ENCODE measurements around the gene QSOX2.

The QSOX2 gene

DNA sequence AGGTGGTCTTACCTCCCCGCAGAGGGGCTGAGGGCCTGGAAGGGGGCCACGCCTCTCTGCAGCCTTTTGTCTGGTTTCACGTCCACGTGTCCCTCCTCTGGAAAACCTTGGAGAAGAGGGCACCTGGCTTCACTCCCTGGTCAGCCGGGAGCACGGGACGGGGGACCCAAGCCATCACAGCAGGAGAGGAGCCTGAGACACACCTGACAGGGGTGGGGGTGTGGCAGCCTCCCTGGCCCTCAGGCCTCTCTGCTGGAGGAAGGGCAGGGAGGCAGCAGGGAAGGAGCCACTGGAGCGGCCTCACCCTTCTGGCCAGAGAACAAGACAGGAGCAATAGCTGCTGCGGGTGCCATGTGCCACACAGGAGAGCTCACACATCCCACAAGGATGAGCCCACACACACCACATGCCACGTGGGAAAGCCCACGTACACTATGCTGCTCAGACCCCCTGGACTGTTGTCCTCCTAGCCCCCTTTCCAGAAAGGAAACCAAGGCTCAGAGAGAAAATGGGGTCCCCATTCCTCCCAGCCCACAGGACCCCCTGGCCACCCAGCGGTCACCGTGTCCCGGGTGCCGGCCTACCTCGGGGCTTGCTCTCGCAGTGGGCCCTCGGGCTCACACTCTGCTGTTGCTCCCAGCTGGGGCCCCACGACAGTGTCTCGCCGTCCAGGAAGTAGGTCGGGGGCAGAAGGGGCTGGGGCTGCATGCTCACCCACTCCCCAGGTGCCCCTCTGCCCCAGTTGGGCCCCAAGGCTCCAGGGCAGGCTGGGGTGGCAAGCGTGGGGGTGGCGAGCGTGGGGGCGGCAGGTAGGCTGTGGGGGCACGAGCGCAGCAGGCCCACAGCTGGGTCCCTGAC, 40.1 kb upstream of the QSOX2 start:
- no peak for DNase-seq (ENCODE audit: low spot score)
- Mint-ChIP-seq H3K9me3 (no peaks in the 10 kb centered on the region), H3K36me3 (ENCODE audit: low read depth) (no peaks in the 10 kb centered on the region), H3K27me3 (ENCODE audit: low read depth) (no peaks in the 10 kb centered on the region), H3K4me3 (no peak overlapping the region), H3K27ac (no peak overlapping the region), H3K4me1 (ENCODE audit: low read depth) (peaks cover 2% of the 10 kb centered on the region)

DNA sequence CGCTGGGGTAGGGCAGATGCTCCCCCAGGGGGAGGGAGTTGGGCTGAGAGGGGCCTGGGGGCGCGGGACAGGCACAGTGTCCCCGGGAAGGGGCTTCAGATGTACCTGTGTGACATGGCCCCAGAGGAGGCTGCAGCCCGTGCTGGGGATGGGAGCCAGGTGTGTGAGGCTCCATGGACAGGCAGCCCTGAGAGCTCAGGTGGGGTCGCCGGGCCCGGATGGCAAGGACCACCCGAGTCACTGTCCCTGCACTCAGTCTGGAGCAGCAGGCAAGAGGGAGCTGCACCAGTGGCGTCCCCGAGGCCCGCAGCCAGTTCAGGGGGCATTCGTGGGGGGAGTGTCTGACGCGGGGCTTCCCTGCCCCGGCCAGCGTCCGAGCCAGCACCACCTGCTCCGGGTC, 39.3 kb upstream of the QSOX2 start:
- Mint-ChIP-seq H3K36me3 (ENCODE audit: low read depth) (no peaks in the 10 kb centered on the region), H3K27ac (no peak overlapping the region), H3K4me3 (no peak overlapping the region), H3K27me3 (ENCODE audit: low read depth) (no peaks in the 10 kb centered on the region), H3K4me1 (ENCODE audit: low read depth) (peaks cover 2% of the 10 kb centered on the region), H3K9me3 (no peaks in the 10 kb centered on the region)
- no peak for DNase-seq (ENCODE audit: low spot score)

DNA sequence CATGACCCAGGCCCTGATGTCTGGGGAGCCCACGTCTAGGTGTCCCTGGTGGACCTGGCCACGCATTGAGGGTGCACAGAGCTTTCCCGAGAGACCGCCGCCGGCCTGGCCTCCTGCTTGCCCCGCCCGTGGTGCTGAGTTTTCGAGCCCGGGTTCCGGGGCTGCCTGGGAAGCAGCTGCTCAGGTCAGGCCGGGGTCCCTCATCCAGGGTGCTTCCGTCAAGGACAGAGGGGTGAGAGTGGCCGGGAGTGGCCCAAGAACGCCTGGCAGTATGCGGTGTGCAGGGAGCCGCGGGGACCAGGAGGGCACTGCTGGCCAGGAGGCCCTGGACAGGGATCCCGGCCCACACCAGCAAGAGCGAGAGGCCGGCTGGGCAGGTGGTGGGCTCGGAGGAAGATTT, 38.7 kb upstream of the QSOX2 start:
- H3K4me3 Mint-ChIP-seq = no peak overlapping the region
- no peaks in the 10 kb centered on the region for H3K9me3 Mint-ChIP-seq
- H3K27me3 Mint-ChIP-seq (ENCODE audit: low read depth) = no peaks in the 10 kb centered on the region
- H3K36me3 Mint-ChIP-seq (ENCODE audit: low read depth) = no peaks in the 10 kb centered on the region
- no peak overlapping the region for H3K27ac Mint-ChIP-seq
- no peak for DNase-seq (ENCODE audit: low spot score)
- peaks cover 2% of the 10 kb centered on the region for H3K4me1 Mint-ChIP-seq (ENCODE audit: low read depth)

DNA sequence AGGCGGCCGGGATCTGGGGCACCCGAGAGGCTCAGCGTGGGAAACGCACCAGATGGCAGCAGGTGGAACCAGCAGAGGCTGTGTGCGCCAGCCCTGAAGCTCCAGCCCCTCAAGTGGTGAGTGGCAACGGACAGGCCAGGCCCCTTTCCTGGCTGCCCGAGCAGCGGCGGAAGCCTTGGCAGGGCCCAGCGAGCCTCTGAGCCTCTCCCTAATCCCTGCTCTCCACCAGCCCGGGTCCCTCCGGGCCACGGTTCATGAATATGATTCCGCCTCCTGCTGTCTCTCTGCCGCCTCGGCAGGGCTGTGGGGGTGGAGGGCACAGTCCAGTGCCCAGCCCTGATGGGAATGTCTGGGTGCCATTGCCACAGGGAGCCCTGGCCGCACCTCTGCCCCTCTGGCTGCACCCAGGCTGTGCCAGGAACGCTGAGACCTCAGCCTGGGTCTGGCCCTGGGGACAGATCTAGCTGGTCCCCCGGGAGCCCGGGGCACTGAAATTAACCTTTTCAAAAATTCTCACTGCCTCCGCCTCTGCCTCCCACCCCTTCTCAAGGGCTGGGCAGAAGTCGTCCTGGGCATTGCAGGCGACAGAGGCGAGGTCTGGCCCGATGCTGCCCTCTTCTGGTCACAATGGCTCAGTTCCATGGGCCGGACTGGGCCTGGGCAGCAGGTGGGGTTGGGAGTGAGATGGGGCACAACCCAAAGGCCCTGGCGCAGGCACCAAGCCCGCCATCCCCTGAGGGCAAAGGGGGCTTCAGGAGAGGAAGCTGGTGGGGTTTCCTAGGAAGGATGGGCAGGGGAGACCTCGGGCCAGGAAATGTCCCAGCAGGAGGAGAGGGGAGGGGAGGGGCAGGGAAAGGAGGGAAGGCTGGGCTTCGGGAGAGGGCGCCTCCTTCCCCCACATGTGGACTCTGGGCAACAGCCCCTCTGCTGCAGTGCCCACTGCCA, 38.0 kb upstream of the QSOX2 start:
- H3K4me1 Mint-ChIP-seq (ENCODE audit: low read depth) = peaks cover 2% of the 10 kb centered on the region
- H3K4me3 Mint-ChIP-seq = no peak overlapping the region
- DNase-seq (ENCODE audit: low spot score) = peak; percentile 61
- H3K27me3 Mint-ChIP-seq (ENCODE audit: low read depth) = no peaks in the 10 kb centered on the region
- no peak overlapping the region for H3K27ac Mint-ChIP-seq
- no peaks in the 10 kb centered on the region for H3K36me3 Mint-ChIP-seq (ENCODE audit: low read depth)
- no peaks in the 10 kb centered on the region for H3K9me3 Mint-ChIP-seq

DNA sequence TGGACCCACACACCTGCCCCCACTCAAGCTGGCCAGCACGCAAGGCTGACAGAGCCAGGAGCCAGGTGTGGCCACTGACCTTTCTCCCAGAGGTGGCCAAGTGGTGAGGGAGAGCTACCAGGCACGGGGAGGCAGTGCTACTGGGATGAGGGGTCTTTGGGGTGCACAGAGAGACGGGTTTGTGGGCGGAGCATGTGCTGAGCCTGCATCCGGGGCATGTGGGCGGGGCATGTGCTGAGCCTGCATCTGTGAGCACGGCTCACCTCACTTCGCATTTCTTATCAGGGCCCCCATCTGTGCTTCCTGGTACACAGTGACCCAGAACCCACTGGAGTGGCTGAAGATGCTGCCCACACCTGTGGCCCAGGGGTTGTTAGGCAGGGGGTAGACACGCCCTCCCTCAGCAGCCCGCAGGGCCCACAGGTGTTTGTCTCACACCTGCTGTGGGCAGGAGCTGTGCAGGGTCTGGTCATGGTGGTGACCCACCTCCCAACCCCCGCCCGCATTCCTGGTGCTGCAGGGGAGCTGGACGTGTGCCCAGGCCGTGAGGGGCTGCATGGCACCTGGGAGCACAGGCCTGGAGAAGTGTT, 36.8 kb upstream of the QSOX2 start:
- DNase-seq (ENCODE audit: low spot score) = no peak
- peaks cover 2% of the 10 kb centered on the region for H3K4me1 Mint-ChIP-seq (ENCODE audit: low read depth)
- no peaks in the 10 kb centered on the region for H3K27me3 Mint-ChIP-seq (ENCODE audit: low read depth)
- no peaks in the 10 kb centered on the region for H3K36me3 Mint-ChIP-seq (ENCODE audit: low read depth)
- no peak overlapping the region for H3K27ac Mint-ChIP-seq
- no peaks in the 10 kb centered on the region for H3K9me3 Mint-ChIP-seq
- H3K4me3 Mint-ChIP-seq = no peak overlapping the region

DNA sequence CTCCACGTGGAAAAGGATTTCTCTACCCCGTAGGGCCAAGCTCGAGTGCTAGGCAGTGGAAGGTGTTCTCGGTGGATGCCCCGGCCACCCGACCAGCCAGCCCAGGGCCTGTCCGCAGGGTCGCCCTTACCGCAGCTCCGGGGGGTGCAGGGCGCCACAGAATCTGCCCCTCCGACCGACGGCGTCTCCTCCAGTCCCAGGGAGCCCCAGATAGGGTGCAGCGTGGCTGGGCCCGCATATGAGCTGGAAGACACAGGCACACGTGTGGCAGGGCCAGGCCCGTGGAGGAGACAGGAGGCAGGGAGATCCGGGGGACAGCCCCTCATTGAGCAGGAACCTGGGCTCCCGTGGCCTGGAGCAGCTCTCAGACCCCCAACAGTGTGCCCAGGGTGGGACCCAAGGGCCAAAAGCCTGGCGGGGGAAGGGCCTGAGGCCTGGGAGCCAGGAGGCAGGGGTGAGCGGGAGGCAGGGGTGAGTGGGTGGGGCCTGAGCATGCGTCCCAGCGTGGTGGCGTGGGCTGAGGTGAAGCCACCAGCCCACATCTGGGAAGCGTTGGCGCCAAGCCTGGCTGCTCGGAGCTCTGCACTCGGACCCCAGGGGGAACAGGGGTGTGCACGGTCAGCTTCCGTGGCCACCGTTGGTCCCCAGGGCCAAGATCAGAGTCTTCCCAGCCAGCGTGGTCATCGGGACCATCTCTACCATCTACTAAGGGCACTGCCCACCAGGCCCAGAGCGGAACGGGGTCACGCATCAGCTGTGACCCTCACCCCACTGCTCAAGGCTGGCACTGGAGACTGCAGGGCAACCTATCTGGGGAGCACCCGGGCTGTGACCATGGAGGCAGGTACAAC, 36.0 kb upstream of the QSOX2 start:
- no peaks in the 10 kb centered on the region for H3K27me3 Mint-ChIP-seq (ENCODE audit: low read depth)
- no peaks in the 10 kb centered on the region for H3K9me3 Mint-ChIP-seq
- no peak overlapping the region for H3K27ac Mint-ChIP-seq
- DNase-seq (ENCODE audit: low spot score) = no peak
- no peaks in the 10 kb centered on the region for H3K36me3 Mint-ChIP-seq (ENCODE audit: low read depth)
- no peak overlapping the region for H3K4me3 Mint-ChIP-seq
- H3K4me1 Mint-ChIP-seq (ENCODE audit: low read depth) = peaks cover 2% of the 10 kb centered on the region

DNA sequence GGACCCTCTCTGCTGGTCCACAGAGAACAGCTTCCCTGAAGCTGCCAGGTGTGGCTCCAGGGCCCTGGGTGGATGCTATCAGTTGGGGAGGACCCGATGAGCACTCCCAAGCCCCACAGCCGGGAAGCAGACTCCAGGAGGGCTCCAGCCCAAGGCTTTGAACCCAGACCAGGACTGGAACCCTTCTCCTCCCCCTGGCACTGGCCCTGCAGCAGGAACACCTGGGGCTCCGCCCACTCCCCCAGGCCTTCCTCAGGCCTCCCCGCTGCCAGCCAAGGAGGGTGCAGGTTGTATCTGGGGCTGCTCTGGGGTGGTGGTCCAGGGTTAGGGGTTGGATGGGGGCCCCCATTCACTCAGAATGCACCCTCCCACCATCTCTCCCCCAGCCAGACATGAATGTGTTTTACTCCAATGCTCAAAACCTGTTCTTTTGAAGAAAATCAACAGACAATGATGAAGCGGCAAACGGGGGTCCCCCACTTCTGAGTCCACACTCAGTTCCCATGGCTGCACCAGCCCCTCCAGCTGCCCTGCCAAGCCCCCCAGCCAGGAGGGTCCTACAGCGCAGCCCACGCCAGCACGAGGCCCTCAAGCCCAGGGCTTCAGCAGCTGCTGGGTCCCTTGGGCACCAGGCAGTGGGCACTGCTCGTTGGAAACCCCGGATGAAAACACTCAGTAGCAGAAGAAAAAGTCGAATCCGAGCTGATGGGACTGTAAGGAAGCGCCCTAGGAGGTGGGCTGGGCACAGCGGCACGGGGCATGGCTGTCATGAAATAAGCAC, 35.1 kb upstream of the QSOX2 start:
- no peaks in the 10 kb centered on the region for H3K36me3 Mint-ChIP-seq (ENCODE audit: low read depth)
- H3K27ac Mint-ChIP-seq = no peak overlapping the region
- peaks cover 2% of the 10 kb centered on the region for H3K4me1 Mint-ChIP-seq (ENCODE audit: low read depth)
- H3K4me3 Mint-ChIP-seq = no peak overlapping the region
- no peaks in the 10 kb centered on the region for H3K27me3 Mint-ChIP-seq (ENCODE audit: low read depth)
- H3K9me3 Mint-ChIP-seq = no peaks in the 10 kb centered on the region
- no peak for DNase-seq (ENCODE audit: low spot score)

DNA sequence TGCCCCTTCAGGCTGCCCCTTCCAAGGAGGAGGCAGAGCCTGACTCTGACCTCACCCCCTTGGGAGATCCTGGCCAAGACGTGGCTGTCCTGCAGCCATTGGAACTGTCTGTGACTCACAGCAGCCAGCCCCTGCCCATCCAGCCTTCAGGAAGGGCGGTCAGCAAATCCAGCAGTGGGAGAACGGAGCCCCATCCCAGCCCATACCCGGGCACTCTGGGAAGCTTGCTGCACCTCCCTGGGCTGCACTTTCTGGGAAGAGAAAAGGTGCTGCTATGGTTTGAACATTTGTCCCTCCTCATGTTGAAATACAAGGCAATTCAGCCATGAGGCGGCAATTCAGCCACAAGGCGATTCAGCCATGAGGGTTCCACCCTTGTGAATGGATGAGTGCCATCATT, 33.9 kb upstream of the QSOX2 start:
- H3K27ac Mint-ChIP-seq = no peak overlapping the region
- no peak overlapping the region for H3K4me3 Mint-ChIP-seq
- peaks cover 2% of the 10 kb centered on the region for H3K4me1 Mint-ChIP-seq (ENCODE audit: low read depth)
- H3K36me3 Mint-ChIP-seq (ENCODE audit: low read depth) = no peaks in the 10 kb centered on the region
- H3K27me3 Mint-ChIP-seq (ENCODE audit: low read depth) = no peaks in the 10 kb centered on the region
- DNase-seq (ENCODE audit: low spot score) = no peak
- no peaks in the 10 kb centered on the region for H3K9me3 Mint-ChIP-seq

DNA sequence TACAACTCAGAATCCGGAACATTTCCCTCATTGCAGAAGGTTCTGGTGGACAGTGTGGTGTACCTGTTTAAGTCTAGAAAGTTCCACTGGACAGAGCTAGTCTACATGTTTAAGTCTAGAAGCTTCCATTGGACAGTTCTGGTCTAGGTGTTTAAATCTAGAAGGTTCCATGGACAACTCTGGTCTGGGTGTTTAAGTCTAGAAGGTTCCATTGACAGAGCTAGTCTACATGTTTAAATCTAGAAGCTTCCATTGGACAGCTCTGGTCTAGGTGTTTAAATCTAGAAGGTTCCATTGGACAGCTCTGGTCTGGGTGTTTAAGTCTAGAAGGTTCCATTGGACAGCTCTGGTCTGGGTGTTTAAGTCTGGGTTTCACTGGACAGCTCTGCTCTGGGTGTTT, 33.3 kb upstream of the QSOX2 start:
- Mint-ChIP-seq H3K4me1 (ENCODE audit: low read depth) (peaks cover 2% of the 10 kb centered on the region), H3K36me3 (ENCODE audit: low read depth) (no peaks in the 10 kb centered on the region), H3K4me3 (no peak overlapping the region), H3K9me3 (no peaks in the 10 kb centered on the region), H3K27ac (no peak overlapping the region), H3K27me3 (ENCODE audit: low read depth) (no peaks in the 10 kb centered on the region)
- DNase-seq (ENCODE audit: low spot score) = no peak

DNA sequence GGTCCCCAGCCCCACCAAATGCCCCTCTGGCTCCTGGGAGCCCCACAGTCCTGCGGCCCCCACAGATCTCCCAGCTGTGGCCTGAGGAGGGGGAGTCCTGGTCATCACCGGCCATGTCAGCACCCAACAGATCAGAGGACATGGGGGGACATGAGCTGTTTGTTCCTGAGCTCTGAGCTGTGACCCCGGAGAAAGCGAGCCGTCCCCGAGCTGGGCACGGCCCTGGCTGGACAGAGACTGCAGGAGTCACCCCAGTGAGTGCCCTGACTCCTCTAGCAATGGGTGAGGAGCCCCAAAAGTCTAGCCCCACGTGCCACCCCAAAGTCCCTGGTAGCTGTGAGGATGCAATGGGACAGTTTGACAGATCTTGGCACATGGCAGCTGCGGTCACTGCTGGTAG, 32.6 kb upstream of the QSOX2 start:
- DNase-seq (ENCODE audit: low spot score) = no peak
- Mint-ChIP-seq H3K4me3 (no peak overlapping the region), H3K27me3 (ENCODE audit: low read depth) (no peaks in the 10 kb centered on the region), H3K9me3 (no peaks in the 10 kb centered on the region), H3K27ac (no peak overlapping the region), H3K36me3 (ENCODE audit: low read depth) (no peaks in the 10 kb centered on the region), H3K4me1 (ENCODE audit: low read depth) (no peaks in the 10 kb centered on the region)

DNA sequence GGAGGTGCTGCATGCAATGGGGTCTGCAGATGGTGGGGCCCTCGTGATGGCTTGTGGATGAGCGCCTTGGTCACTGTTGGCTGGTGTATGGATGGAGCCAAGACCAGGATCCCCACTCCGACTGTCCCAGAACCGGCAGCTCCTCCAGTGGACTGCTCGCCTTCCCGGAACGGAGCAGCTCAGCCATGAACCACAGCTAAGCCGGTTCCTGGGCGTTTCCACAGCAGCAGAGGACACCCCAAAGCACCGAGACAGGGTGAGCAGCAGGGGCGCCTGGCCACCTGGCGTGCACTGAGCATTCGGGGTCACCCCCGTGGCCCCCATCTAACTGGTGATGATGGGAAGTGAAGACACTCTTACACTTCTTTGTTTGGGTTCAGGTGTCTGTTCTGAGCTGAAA, 32.1 kb upstream of the QSOX2 start:
- H3K27me3 Mint-ChIP-seq (ENCODE audit: low read depth) = no peaks in the 10 kb centered on the region
- DNase-seq (ENCODE audit: low spot score) = no peak
- H3K4me1 Mint-ChIP-seq (ENCODE audit: low read depth) = no peaks in the 10 kb centered on the region
- no peaks in the 10 kb centered on the region for H3K9me3 Mint-ChIP-seq
- no peak overlapping the region for H3K27ac Mint-ChIP-seq
- H3K36me3 Mint-ChIP-seq (ENCODE audit: low read depth) = no peaks in the 10 kb centered on the region
- no peak overlapping the region for H3K4me3 Mint-ChIP-seq

DNA sequence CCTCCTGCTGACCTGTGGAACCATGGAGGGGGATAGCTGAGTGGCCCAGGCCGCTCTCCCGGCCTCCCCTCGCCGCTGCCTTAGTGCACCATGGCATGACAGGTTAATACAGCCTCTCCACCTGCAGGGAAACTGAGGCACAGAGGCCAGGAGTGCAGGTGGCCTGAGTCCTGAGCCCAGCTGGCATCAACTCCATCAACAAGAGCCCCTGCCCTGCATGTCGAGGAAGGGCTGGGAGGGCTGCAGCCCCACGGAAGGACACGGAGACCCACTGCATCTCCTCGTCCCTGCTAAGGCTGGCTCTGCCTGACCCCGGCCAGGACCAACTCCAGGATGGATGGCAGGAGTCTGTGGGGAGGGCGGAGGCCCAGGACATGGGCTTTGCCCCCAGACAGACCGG, 31.1 kb upstream of the QSOX2 start:
- Mint-ChIP-seq H3K9me3 (no peaks in the 10 kb centered on the region), H3K4me3 (no peak overlapping the region), H3K36me3 (ENCODE audit: low read depth) (no peaks in the 10 kb centered on the region), H3K27me3 (ENCODE audit: low read depth) (no peaks in the 10 kb centered on the region), H3K27ac (no peak overlapping the region), H3K4me1 (ENCODE audit: low read depth) (no peaks in the 10 kb centered on the region)
- no peak for DNase-seq (ENCODE audit: low spot score)

Measured in T-helper 2 cell treated with Interferon-gamma antibody and Interleukin-4, amounts not matched to agents 5 μg/mL and 100 μg/mL, for 36 hours (primary cell).